ENCODE results near the gene LRRC8C.

Gene LRRC8C

DNA sequence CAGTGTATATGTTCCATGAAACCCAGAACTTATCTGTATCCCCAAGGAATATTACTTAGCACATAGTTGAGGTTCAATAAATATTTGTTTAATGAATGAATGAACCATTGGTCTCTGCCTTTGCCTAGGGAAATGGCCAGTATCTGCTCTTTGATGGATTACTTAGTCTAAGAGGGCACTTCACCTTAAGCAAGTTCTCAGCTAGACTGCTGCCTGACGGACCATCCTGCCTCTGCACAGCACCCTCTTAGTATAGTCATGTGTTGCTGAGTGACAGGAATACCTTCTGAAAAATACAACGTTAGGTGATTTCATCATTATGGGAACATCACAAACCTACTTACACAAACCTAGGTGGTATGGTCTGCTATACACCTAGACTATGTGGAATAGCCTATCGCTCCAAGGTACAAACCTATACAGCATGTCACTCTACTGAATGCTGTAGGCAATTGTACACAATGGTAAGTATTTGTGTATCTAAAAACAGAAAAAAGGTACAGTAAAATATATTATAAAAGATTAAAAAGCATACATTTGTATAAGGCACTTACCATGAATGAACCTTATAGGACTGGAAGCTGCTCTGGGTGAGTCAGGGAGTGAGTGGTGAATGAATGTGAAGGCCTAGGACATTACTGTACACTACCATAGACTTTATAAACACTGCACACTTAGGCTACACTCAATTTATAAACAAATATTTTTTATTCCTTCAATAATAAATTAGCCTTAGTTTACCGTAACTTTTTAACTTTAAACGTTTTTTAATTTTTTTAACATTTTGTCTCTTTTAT lies 104.2 kb downstream of the LRRC8C start:
- TF ChIP-seq, protein P1, sequence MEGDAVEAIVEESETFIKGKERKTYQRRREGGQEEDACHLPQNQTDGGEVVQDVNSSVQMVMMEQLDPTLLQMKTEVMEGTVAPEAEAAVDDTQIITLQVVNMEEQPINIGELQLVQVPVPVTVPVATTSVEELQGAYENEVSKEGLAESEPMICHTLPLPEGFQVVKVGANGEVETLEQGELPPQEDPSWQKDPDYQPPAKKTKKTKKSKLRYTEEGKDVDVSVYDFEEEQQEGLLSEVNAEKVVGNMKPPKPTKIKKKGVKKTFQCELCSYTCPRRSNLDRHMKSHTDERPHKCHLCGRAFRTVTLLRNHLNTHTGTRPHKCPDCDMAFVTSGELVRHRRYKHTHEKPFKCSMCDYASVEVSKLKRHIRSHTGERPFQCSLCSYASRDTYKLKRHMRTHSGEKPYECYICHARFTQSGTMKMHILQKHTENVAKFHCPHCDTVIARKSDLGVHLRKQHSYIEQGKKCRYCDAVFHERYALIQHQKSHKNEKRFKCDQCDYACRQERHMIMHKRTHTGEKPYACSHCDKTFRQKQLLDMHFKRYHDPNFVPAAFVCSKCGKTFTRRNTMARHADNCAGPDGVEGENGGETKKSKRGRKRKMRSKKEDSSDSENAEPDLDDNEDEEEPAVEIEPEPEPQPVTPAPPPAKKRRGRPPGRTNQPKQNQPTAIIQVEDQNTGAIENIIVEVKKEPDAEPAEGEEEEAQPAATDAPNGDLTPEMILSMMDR (IDR thresholded peaks at IDR 0.05; ENCODE audit: low read depth, low read length): no peak
- H3K4me3 ChIP-seq (ENCODE audit: low read depth, low read length): no peak overlapping the region
- DNase-seq (ENCODE audit: low read depth, low spot score): no peak
- in situ Hi-C loops (cut with HindIII; ENCODE audit: low sequenced_read_pairs): no loop called here

DNA sequence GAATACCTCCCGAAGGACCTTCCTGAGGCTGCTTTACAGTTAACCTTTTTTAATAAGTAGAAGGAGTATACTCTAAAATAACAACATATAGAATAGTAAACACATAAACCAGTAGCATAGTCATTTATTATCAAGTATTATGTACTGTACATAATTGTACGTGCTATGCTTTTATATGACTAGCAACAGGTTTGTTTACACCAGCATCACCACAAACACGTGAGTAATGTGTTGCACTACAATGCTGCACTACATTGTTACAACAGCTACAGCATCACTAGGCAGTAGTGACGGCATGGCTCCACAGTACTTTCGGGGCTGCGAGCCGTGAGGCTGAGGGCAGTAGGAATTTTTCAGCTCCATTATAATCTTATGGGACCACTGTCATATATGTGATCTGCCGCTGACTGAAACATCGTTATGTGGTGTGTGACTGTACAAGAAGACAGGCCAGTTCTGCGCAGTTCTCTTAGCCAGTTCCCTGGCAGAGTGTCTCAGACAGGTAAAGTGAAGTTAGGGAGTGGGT lies 105.1 kb downstream of the LRRC8C start:
- in situ Hi-C loops (cut with HindIII; ENCODE audit: low sequenced_read_pairs): no loop called here
- TF ChIP-seq, protein P1 (IDR thresholded peaks at IDR 0.05; ENCODE audit: low read depth, low read length): no peak
- no peak for DNase-seq (ENCODE audit: low read depth, low spot score)
- H3K4me3 ChIP-seq (ENCODE audit: low read depth, low read length): no peak overlapping the region

DNA sequence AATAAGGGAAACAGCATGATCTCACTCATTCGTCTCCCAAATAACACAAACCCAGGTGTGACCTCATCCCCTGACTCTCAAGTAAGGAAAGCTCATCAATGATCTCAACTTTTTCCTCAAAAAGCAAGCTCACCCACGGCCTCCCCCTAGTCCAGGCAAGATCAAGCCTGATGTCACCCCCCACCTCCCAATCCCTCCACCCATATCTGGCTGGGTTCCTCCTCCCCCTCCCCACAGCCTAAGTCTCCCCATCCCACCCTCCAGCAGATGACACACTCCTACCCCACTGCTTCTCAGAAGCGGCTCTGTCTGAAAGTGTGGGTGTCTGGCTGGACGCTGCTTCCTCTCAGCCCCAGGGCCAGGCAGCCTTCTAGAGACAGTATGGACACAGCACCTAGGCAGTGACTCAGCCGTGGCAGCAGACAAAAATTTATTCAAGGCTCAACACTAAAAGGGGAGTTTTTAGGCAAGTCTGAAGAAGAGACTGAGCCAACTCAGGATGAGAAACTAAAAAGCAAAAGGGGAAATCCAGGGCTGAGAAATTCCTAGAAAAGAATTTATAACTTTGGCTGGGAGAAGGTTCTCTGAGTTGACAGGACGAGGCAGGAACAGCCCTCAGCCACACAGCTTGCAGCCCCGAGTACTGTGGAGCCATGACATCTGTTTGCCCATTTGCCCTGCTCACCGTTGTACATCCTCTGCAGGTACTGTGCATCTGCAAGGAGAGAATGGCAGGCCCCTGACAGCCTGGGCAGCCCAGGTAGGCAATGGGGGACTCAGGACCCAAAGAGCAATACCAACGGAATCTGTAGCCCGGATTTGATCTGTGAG lies 106.3 kb downstream of the LRRC8C start:
- in situ Hi-C loops (cut with HindIII; ENCODE audit: low sequenced_read_pairs): no loop called here
- H3K4me3 ChIP-seq (ENCODE audit: low read depth, low read length): no peak overlapping the region
- TF ChIP-seq, protein P1 (IDR thresholded peaks at IDR 0.05; ENCODE audit: low read depth, low read length): no peak
- peak; percentile 47 for DNase-seq (ENCODE audit: low read depth, low spot score)

DNA sequence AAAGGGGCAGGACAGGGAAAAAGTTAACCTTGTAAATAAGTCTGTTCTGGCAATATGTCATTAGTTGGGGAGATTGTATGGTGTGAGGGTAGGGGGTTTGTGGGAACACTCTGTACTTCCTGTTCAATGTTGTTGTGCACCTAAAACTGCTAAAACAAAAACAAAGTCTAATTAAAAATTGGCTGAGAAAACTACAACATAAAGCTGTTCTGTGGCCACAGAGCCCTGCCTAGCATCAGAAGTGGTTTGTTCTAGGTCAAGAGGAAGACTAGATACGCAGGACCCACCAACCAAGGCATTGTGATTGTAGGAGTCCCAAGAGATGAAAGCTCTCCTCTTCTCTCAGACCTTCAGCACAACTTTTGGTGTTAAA lies 106.9 kb downstream of the LRRC8C start:
- no peak overlapping the region for H3K4me3 ChIP-seq (ENCODE audit: low read depth, low read length)
- TF ChIP-seq, protein P1 (IDR thresholded peaks at IDR 0.05; ENCODE audit: low read depth, low read length): no peak
- in situ Hi-C loops (cut with HindIII; ENCODE audit: low sequenced_read_pairs): no loop called here
- DNase-seq (ENCODE audit: low read depth, low spot score): no peak

DNA sequence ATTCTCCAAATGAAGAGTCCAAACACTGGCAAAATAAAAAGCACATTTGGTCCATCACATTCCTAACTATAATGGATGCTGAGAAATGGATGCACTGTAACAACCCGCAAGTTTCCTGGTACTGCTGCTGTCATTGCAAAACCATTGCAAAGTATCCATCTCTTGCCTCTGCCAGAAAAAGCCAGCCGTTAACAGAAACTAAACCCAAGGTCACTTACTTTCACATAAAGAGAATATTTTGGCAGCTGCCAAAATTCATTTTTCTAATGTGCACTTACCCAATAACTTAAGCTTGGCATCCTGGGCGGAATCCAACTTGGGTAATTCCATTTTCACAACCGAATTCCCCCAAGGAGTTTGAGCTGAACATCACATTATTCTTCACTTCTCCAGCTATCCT lies 110.9 kb downstream of the LRRC8C start:
- DNase-seq (ENCODE audit: low read depth, low spot score): no peak
- in situ Hi-C loops (cut with HindIII; ENCODE audit: low sequenced_read_pairs): no loop called here
- no peak overlapping the region for H3K4me3 ChIP-seq (ENCODE audit: low read depth, low read length)
- TF ChIP-seq, protein P1 (IDR thresholded peaks at IDR 0.05; ENCODE audit: low read depth, low read length): no peak

DNA sequence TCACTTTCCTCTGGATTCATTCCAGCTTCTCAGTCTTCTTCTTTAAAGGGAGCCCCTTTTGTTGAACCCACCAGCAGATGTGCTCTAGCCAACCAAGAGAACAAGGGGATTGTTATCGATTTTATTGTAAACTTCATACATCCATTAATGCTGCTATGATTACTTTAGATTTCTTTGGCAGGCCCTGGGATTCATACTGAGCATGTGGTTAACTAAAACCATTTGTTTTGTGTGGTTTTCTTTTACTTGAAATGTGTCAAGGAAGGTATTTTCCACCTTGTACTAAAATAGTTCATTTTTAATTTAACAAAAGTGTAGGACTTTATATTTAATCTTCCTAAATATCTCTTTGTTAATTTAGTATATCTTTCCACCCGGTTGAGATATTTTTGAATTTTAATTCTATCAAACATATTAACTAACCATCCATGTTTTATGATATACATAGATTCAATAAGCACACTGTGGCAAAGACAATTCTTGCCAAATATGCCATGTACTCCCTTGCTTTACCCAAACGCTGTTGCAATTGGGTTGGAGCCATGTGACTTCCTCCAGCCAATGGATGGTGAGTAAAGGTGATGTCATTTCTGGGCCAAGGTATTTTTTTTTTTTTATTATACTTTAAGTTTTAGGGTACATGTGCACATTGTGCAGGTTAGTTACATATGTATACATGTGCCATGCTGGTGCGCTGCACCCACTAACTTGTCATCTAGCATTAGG lies 113.7 kb downstream of the LRRC8C start:
- in situ Hi-C loops (cut with HindIII; ENCODE audit: low sequenced_read_pairs): no loop called here
- H3K4me3 ChIP-seq (ENCODE audit: low read depth, low read length): no peak overlapping the region
- no peak for DNase-seq (ENCODE audit: low read depth, low spot score)
- TF ChIP-seq, protein P1 (IDR thresholded peaks at IDR 0.05; ENCODE audit: low read depth, low read length): no peak
